Measurements from ENCODE around the gene RUFY2. TPM values are rescaled to one million over a fixed set of nuclear protein-coding genes. Genes with fewer than 3 reads are reported as not detected.
"Not testable (repeated sequence)": the region's sequence is repeated elsewhere in the genome, so short reads cannot be mapped to it uniquely, and the experiment has no call there.

Gene RUFY2
- total RNA-seq = 10 to 100 TPM; 19.8 to 31.3 TPM
- polyA plus RNA-seq (ENCODE audit: insufficient read depth, low read depth, low replicate concordance) = 6.1 TPM
- long read RNA-seq, donor 1, partial matches to known transcripts = 0 of 1 reads
- long read RNA-seq, donor 1, other reads (novel, unspliced or antisense) = 0 of 1 reads
- long read RNA-seq, donor 2 = 0 reads

GRCh38 chr10:68406815-68407548 is at the start of gene RUFY2:
Gene RUFY2, minus strand, starts transcription at chr10:68407277. Its CDS starts 88 bp downstream, at chr10:68407189.
- TF ChIP-seq, protein P1, sequence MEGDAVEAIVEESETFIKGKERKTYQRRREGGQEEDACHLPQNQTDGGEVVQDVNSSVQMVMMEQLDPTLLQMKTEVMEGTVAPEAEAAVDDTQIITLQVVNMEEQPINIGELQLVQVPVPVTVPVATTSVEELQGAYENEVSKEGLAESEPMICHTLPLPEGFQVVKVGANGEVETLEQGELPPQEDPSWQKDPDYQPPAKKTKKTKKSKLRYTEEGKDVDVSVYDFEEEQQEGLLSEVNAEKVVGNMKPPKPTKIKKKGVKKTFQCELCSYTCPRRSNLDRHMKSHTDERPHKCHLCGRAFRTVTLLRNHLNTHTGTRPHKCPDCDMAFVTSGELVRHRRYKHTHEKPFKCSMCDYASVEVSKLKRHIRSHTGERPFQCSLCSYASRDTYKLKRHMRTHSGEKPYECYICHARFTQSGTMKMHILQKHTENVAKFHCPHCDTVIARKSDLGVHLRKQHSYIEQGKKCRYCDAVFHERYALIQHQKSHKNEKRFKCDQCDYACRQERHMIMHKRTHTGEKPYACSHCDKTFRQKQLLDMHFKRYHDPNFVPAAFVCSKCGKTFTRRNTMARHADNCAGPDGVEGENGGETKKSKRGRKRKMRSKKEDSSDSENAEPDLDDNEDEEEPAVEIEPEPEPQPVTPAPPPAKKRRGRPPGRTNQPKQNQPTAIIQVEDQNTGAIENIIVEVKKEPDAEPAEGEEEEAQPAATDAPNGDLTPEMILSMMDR (IDR thresholded peaks at IDR 0.05) = peak; percentile 66 to 90 (median 90)
- no peak for TF ChIP-seq POLR2A (IDR thresholded peaks at IDR 0.05)
- intact Hi-C loops (cut with DNase I; ENCODE audit: low total_unique reads) = no loop called here
- no peaks in the 10 kb centered on the region for H3K36me3 ChIP-seq (ENCODE audit: low read depth, missing control alignments)
- no peaks in the 10 kb centered on the region for H3K4me1 ChIP-seq
- H3K9me3 ChIP-seq = no peaks in the 10 kb centered on the region
- H3K27me3 ChIP-seq = no peaks in the 10 kb centered on the region
- WGBS, 2 donors = 1% methylated on average over 19 to 71 of the region's 79 CpGs
- H3K27ac ChIP-seq = peak within 1 kb of the TSS; percentile 88 to 97
- DNase-seq = peak; percentile 85
- H3K4me3 ChIP-seq = peak within 1 kb of the TSS; percentile 88 to 99

- intact Hi-C loops (cut with DNase I; ENCODE audit: low total_unique reads); H3K4me1 ChIP-seq; H3K36me3 ChIP-seq (ENCODE audit: low read depth, missing control alignments); H3K27me3 ChIP-seq; H3K9me3 ChIP-seq; H3K4me3 ChIP-seq; H3K27ac ChIP-seq: not testable (repeated sequence)
- 80 to 81% methylated on average over 7 of the region's 7 CpGs for WGBS, 2 donors
- peak; percentile 29 for DNase-seq
Observed at GRCh38 chr10:68449698-68450097, 42.6 kb upstream of the RUFY2 start.

- TF ChIP-seq POLR2A (IDR thresholded peaks at IDR 0.05) = no peak
- TF ChIP-seq, protein P1 (IDR thresholded peaks at IDR 0.05) = no peak
- no peak for DNase-seq
- Histone ChIP-seq H3K9me3 (no peaks in the 10 kb centered on the region), H3K4me3 (no peak overlapping the region), H3K36me3 (ENCODE audit: low read depth, missing control alignments) (no peaks in the 10 kb centered on the region), H3K4me1 (no peaks in the 10 kb centered on the region), H3K27ac (no peak overlapping the region), H3K27me3 (no peaks in the 10 kb centered on the region)
- WGBS, 2 donors = 82% methylated on average over 1 of the region's 1 CpG
- intact Hi-C loops (cut with DNase I; ENCODE audit: low total_unique reads) = no loop called here
Observed at GRCh38 chr10:68446179-68446578, 39.1 kb upstream of the RUFY2 start.

GRCh38 chr10:68442971-68443370 is 35.9 kb upstream of the RUFY2 start:
- H3K9me3 ChIP-seq = no peaks in the 10 kb centered on the region
- H3K27me3 ChIP-seq = no peaks in the 10 kb centered on the region
- no peak for DNase-seq
- intact Hi-C loops (cut with DNase I; ENCODE audit: low total_unique reads) = no loop called here
- no peak for TF ChIP-seq POLR2A (IDR thresholded peaks at IDR 0.05)
- TF ChIP-seq, protein P1 (IDR thresholded peaks at IDR 0.05) = no peak
- H3K36me3 ChIP-seq (ENCODE audit: low read depth, missing control alignments) = no peaks in the 10 kb centered on the region
- no peak overlapping the region for H3K27ac ChIP-seq
- H3K4me3 ChIP-seq = no peak overlapping the region
- H3K4me1 ChIP-seq = no peaks in the 10 kb centered on the region
- WGBS, 2 donors = 94 to 95% methylated on average over 2 of the region's 2 CpGs

DNA sequence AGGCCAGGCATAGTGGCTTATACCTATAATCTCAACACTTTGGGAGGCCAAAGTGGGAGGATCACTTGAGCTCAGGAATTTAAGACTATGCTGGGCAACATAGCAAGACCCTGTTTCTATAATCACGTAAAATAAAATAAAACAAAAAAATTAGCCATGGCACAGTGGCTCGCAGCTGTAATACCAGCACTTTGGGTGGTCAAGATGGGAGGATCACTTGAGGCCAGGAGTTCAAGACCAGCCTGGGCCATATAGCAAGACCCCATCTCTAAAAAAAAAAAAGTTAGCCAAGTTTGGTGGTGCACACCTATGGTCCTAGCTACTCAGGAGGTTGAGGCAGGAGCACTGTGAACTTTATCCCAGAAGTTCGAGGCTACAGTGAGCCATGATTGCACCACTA is 33.8 kb upstream of the RUFY2 start:
- Histone ChIP-seq H3K4me1 (no peaks in the 10 kb centered on the region), H3K9me3 (no peaks in the 10 kb centered on the region), H3K27ac (no peak overlapping the region), H3K27me3 (no peaks in the 10 kb centered on the region), H3K36me3 (ENCODE audit: low read depth, missing control alignments) (no peaks in the 10 kb centered on the region), H3K4me3 (no peak overlapping the region)
- intact Hi-C loops (cut with DNase I; ENCODE audit: low total_unique reads) = no loop called here
- DNase-seq = no peak
- TF ChIP-seq, protein P1 (IDR thresholded peaks at IDR 0.05) = no peak
- no peak for TF ChIP-seq POLR2A (IDR thresholded peaks at IDR 0.05)
- WGBS, 2 donors = 92 to 96% methylated on average over 3 of the region's 3 CpGs
